GM19438 (cell line): ENCODE measurements around the gene ANKRD23.
"Not testable (repeated sequence)": the region's sequence is repeated elsewhere in the genome, so short reads cannot be mapped to it uniquely, and the experiment has no call there.

Experiments
- ATAC-seq: cut with Tn5 transposase; IDR thresholded peaks from one replicate; pipeline ENCODE4 v1.9.1; 2021; ENCODE audit warnings: low read depth; ENCODE audit not compliant: unreplicated experiment

ANKRD23 gene

DNA sequence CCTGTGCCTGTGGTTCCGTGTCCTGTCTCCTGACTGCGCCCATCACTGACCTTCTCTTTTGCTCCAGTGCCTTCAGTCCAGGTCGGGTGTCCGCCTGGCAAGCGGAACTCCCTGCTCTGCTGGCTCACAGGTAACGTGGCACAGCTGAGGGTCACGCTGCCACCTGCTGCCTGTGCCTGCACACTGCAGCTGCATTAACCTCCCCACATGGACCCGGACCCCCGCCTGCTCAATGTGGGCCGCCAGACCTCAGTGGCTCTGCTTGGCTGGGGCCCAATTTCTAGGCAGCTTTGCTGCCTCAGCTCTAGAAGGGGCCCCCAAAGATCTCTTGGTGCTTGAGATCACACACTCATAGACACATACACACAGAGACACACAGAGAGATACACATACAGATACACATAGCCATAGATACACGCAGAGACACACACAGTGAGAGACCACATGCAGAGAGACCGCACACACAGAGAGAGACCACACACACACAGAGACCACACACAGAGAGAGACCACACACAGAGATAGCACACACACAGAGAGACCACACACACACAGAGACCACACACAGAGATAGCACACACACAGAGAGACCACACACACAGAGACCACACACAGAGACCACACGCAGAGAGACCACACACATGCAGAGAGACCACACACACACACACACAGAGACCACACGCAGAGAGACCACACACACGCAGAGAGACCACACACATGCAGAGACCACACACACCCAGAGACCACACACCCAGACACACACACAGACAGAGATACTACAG, 42.6 kb downstream of the ANKRD23 start:
- peak; percentile 86 for ATAC-seq

DNA sequence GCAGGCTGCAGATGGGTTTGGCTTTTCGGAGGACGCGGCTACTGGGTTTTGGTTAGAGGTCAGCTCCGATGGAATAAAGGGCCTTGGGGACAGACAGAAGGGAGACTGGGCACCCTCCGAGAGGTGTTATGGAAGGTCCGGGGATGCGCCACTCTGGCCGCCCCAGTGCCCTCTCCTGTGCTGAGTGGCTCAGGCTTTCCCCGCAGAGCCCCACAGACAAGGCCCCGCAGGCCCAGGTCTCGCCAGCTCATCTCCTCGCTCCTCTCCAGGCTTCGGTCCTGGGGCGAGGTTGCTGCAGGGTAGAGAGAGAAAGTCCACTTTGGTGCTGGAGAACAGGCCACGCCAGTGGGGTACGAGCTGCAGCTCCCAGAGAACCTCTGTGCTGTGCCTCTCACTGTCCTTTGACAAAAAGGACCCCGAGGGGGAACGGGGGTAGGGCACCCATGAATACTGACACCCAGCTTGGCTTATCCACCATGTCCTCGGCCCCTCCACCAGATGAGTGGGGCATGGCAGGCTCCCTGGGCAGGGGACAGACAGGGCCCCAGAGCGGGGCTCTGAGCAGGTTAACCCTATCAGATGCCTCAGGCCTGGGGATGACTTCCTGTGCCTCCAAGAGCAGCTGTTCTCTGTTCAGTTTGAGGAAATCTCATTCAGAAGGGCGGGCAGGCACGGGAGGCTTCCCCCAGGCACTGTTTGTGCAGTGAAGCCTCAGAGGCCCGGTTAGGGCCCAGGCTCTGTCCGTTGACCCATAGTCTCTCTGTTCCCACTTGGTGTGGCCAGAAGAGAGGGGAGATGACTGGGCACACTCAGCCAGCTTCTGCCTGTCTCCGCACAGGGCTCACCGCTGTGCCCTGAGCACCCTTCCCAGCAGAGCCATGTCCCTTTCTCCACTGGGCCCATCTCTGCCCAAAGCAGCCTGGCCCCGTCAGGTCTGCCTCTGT, 43.5 kb downstream of the ANKRD23 start:
- ATAC-seq, result no peak

DNA sequence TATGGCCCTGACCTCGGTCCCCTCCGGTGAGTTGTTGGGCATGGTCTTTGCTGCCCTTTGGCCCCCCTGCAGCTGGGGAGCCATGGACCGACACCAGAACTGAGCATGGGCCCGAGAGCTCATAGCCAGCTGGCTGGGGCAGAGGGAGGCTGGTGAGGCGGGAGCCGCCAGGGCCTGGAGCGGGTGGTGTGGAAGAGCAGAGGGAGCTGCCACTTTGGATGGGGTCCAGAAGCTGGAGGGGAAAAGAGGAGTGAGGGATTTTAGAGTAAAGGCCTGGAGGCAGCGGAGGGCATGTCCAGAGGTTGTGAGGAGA, 44.2 kb downstream of the ANKRD23 start:
- ATAC-seq, result no peak

DNA sequence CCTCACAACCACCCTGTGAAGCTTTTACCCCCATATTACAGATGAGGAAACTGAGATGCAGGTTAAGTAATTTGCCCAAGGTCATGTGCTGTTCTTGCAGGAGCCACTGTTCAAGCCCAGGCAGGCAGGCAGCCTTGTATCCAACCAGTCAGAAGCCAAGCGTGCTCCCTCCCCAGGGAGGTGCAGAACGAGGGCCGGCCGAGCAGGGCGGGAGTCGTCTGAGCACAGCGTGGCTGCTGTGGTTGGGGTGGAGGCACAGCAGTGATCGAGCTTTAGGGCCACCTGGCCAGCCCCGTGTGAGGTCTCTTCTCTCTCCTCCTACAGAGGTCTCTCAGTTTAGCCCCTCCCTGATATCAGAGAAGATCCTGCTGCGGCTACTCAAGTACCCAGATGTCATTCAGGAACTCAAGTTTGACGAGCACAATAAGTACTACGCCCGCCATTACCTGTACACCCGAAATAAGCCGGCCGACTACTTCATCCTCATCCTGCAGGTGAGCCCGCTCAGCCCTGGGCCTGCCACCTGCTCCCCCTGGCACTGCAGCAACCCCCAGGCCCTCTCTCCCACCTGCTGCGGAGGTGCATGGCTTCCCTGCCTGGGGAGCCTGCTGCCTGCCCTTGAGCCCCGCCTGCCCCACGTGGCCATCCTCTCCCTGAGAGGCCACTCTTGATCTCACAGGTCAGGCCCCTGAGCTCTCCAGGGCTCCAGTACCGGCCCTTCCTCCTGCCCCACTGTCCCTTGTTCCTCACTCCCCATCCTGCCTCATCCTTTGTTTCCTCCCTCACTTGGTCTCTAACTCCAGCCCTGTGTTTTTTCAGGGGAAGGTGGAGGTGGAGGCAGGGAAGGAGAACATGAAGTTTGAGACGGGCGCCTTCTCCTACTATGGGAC, 44.8 kb downstream of the ANKRD23 start:
- no peak for ATAC-seq

DNA sequence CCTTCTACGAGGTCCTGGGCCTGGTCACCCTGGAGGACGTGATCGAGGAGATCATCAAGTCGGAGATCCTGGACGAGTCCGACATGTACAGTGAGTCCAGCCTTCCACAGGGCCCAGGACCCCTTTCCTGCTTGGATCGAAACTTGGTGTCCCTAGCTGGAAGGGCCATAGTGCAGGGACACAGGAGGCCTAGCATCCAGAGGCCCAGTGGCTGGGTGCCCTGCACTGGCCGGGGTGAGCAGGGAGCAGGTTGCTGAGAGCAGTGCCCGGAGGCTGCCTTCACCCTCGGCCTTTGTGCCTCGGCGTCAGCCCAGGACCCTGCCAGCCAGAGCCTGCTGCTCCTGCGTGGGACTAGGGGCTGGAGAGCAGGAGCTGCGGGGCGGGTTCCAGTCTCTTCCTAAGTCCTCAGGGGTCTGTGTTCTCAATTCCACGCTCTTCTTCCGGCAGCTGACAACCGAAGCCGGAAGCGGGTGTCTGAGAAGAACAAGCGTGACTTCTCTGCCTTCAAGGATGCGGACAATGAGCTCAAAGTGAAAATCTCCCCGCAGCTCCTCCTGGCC, 46.7 kb downstream of the ANKRD23 start:
- ATAC-seq, result no peak

DNA sequence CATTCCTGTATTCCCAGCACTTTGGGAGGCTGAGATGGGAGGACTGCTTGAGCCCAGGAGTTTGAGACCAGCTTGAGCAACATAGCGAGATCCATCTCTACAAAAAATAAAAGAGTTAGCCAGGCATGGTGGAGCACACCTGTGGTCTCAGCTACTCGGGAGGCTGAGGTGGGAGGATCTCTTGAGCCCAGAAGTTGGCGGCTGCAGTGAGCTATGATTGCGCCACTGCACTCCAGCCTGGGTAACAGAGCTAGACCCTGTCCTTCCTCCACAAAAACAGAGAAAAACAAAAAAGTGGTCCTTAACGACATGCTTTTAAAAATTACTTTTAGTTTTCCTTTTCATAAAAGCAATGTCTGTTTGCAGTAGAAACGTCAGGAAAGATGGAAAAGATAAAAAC, 47.3 kb downstream of the ANKRD23 start:
- not testable (repeated sequence) for ATAC-seq

DNA sequence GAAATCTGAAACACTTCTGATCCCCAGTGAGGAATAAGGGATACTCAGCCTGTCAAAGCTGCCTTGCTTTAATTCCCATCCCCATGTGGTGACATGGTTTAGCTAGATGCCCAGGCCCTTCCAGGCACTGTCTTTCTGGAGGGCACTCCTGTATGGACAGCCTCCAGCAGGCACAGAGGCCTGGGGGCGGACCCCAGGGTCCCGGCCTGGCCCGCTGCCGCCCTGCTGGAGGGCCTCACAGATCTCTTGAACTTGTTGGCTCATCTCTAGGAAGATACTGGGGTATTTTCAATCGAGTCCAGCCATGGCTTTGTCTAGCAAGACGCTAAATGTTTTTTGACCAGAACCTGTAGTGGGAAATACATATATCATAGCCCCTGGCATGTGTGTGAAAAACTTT, 48.7 kb downstream of the ANKRD23 start:
- no peak for ATAC-seq

DNA sequence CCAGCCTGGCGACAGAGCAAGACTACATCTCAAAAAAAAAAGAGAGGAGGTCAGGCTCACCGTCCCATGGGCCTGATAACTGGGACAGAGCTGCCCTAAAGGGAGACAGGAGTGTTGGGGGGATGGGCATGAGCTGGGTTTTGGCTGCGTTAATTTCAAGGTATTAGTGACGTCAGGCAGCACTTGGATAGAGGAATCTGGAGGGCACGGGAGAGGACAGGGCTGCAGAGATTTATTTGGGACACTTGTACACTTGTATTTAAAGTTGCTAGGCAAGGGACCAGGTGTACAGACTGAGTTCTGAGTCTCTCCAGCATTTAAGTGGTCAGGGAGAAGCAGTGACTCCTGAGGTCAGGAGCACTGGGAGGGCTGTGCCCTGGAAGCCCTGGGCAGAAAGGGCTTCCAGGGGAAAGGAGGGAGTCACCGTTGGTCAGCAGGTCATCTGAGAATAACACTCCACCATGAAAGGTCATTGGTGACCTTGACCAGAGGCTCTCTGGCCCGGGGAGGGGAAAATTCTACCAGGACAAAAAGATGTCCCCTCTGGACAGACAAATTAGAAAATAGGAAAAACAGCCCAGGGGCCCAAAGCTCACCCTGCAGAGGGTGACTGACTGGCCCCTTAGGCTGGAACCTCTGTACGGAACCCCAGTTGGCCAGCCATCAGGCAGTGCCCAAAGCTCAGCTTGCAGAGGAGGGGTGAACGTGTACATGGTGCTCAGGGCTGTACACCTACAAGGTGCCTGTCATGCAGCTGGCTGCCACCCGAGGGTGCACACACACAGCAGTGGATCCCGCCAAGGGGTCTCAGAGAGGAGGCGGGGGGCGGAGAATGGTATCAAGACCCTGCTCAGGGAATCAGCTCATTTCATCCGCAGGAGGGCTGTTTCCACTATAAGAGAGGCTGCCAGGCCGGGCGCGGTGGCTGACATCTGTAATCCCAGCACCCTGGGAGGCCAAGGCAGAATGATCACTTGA, 50.8 kb downstream of the ANKRD23 start:
- ATAC-seq, result no peak

DNA sequence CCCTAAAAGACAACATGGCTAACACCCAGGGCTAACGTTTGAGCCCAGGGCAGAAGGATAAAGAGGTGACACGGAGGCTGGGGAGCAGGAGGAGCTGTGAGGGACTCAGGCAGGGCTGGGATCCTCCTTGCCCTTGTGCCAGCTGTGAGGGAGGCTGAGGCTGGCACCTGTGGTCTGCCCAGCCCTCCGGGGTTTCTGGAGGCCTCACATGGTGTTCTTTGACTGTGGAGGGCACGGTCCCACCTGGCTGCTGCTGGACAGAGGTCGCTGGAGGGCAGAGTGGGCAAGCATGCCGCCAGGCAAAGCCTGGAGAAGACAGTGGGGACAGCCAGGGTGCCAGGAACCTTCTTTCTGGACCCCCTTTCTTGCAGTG, 54.6 kb downstream of the ANKRD23 start:
- ATAC-seq, result no peak

DNA sequence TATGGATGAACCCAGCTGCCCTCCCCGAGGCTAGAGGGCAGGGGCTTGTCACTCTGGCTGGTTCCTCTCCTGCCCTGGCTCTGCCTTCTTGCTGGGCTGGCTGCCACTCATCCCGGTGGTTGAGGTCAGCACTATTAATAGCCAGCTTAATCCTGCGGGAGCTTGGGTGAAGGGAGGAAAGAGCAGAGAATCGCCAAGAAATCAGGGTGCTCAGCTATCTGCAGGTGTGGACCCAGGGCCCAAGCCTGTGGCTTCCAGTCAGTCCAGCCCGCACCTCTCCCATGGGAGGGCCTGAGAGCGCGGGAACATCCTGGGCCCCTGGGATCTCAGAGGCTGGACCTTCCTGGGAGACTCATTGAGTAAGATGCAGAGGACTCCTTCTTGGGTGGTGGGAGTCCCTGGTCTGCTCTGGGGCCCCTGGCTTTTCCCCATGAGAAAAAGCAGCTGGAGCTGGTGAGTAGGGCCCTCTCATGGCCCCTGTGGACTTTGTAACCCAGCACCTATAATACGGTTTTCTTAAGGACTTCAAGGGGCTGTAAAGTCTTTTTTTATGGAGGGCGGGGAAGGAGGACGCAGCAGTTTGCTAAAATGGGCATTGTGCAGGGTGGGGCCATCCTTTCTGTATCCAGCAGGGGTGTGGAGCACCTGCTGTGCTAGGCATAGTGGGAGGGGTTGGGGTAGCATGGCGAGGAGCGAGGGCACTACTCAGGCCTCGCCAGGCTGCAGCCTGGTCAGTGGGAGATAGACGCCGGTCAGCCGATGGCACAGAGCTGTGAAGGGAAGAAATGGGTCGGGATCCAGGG, 55.2 kb downstream of the ANKRD23 start:
- ATAC-seq, result no peak
